ENCODE data around the gene TSPEAR.
"Not testable (repeated sequence)": the region's sequence is repeated elsewhere in the genome, so short reads cannot be mapped to it uniquely, and the experiment has no call there.

The TSPEAR gene

GRCh38 chr21:44630440-44630839 is 80.9 kb downstream of the TSPEAR start:
- in situ Hi-C loops (cut with MboI; ENCODE audit: low pct_unique_long_range_greater_than_20kb, low sequenced_read_pairs, unreplicated experiment): no loop called here
- no peak for DNase-seq (ENCODE audit: low spot score)
- no peak for TF ChIP-seq CTCF (IDR thresholded peaks at IDR 0.05; ENCODE audit: extremely low read depth, insufficient read depth, missing control alignments)

GRCh38 chr21:44628707-44629391 is 82.5 kb downstream of the TSPEAR start:
- in situ Hi-C loops (cut with MboI; ENCODE audit: low pct_unique_long_range_greater_than_20kb, low sequenced_read_pairs, unreplicated experiment): no loop called here

GRCh38 chr21:44627831-44628233 is 83.5 kb downstream of the TSPEAR start:
- DNase-seq (ENCODE audit: low spot score); in situ Hi-C loops (cut with MboI; ENCODE audit: low pct_unique_long_range_greater_than_20kb, low sequenced_read_pairs, unreplicated experiment): not testable (repeated sequence)

More at GRCh38 chr21:44628707-44629391, 82.5 kb downstream of the TSPEAR start:
- DNase-seq (ENCODE audit: low spot score): no peak
- no peak for TF ChIP-seq CTCF (IDR thresholded peaks at IDR 0.05; ENCODE audit: extremely low read depth, insufficient read depth, missing control alignments)

GRCh38 chr21:44627181-44627822 is 84.1 kb downstream of the TSPEAR start:
- in situ Hi-C loops (cut with MboI; ENCODE audit: low pct_unique_long_range_greater_than_20kb, low sequenced_read_pairs, unreplicated experiment); DNase-seq (ENCODE audit: low spot score): not testable (repeated sequence)

GRCh38 chr21:44626673-44627143 is 84.7 kb downstream of the TSPEAR start, which contains the start of gene KRTAP10-9:
Gene KRTAP10-9 (plus strand): TSS chr21:44627093. CDS start chr21:44627172, 79 bp downstream.
- no peak for TF ChIP-seq CTCF (IDR thresholded peaks at IDR 0.05; ENCODE audit: extremely low read depth, insufficient read depth, missing control alignments)
- in situ Hi-C loops (cut with MboI; ENCODE audit: low pct_unique_long_range_greater_than_20kb, low sequenced_read_pairs, unreplicated experiment): no loop called here
- no peak for DNase-seq (ENCODE audit: low spot score)

- in situ Hi-C loops (cut with MboI; ENCODE audit: low pct_unique_long_range_greater_than_20kb, low sequenced_read_pairs, unreplicated experiment): no loop called here
- DNase-seq (ENCODE audit: low spot score): no peak
- TF ChIP-seq CTCF (IDR thresholded peaks at IDR 0.05; ENCODE audit: extremely low read depth, insufficient read depth, missing control alignments): no peak
These were observed 85.1 kb downstream of the TSPEAR start for GRCh38 chr21:44626262-44626661.

- DNase-seq (ENCODE audit: low spot score): no peak
- no peak for TF ChIP-seq CTCF (IDR thresholded peaks at IDR 0.05; ENCODE audit: extremely low read depth, insufficient read depth, missing control alignments)
- in situ Hi-C loops (cut with MboI; ENCODE audit: low pct_unique_long_range_greater_than_20kb, low sequenced_read_pairs, unreplicated experiment): no loop called here
These were observed 85.6 kb downstream of the TSPEAR start for GRCh38 chr21:44625756-44626155.

Data from GM13977 (cell line).